ENCODE data around the gene ATAD3A.
"Not testable (repeated sequence)": the region's sequence is repeated elsewhere in the genome, so short reads cannot be mapped to it uniquely, and the experiment has no call there.

The ATAD3A gene

GRCh38 chr1:1540818-1541628 is 29.1 kb downstream of the ATAD3A start:
- DNase-seq, result no peak

- DNase-seq, result no peak
Measured at GRCh38 chr1:1541956-1542765, 30.2 kb downstream of the ATAD3A start.

DNA sequence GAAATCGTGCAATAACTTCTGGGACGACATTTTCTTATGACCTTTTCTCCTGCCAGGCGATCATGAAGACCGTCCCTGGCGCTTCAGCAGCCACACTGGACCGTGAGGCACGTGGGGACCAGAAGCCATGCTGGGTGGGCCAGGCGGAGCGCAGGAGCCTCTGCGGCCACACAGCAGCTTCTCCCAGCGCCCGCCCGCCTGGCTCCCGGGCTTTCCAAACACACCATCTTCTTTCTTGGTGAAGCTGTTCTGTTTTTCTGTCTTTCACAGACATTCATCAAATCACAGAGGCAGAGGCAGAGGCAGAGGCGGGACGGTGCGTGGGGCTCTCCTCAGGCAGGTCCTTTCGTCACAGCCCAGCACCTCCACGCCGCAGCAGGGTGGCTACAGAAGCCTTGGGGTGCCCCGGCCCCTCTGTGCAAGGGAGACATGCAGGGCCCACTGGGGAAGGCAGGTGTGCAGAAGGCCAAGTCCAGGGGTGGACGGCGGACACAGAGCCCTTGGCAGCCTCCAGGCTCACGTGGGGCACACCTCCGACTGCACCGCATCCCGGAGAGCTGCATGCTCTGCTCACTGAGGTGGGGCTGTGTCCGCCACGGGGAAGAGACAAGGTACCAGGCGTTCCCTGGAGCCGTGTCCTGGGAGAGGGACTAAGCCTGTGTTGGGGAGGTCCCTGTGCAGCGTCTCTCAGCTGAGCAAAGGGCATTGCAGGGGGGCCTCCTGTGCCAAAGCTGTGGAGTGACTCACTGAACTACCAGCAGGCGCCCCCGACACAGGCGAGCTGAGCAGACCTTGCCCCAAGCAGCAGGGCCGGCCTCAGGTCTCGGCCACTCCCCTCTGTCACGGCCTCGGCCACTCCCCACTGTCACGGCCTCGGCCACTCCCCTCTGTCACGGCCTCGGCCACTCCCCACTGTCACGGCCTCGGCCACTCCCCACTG is 31.1 kb downstream of the ATAD3A start:
- no peak for DNase-seq

DNA sequence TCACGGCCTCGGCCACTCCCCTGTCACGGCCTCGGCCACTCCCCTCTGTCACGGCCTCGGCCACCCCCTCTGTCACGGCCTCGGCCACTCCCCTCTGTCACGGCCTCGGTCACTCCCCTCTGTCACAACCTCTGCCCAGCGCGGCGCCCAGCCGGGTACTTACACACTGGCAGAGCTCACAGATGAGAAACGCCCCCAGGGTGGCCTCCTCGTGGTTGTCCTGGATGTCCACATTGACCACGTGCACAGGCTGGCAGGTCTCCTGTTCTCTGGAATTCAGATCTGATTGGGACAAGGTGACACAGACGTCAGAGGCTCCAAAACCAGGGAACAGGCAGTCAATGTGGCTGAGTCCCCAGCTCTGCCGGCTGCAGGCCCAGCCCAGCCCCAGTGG is 31.7 kb downstream of the ATAD3A start:
- DNase-seq, result no peak

- no peak for DNase-seq
Measured at GRCh38 chr1:1544544-1544943, 32.6 kb downstream of the ATAD3A start.

- DNase-seq, result no peak
Measured at GRCh38 chr1:1545946-1546737, 34.2 kb downstream of the ATAD3A start.

- no peak for DNase-seq
Measured at GRCh38 chr1:1547011-1547410, 35.0 kb downstream of the ATAD3A start.

GRCh38 chr1:1547476-1547875 is 35.5 kb downstream of the ATAD3A start:
- DNase-seq, result no peak

- no peak for DNase-seq
Measured at GRCh38 chr1:1548591-1548990, 36.6 kb downstream of the ATAD3A start.

GRCh38 chr1:1550087-1550486 is 38.1 kb downstream of the ATAD3A start:
- DNase-seq, result no peak

DNA sequence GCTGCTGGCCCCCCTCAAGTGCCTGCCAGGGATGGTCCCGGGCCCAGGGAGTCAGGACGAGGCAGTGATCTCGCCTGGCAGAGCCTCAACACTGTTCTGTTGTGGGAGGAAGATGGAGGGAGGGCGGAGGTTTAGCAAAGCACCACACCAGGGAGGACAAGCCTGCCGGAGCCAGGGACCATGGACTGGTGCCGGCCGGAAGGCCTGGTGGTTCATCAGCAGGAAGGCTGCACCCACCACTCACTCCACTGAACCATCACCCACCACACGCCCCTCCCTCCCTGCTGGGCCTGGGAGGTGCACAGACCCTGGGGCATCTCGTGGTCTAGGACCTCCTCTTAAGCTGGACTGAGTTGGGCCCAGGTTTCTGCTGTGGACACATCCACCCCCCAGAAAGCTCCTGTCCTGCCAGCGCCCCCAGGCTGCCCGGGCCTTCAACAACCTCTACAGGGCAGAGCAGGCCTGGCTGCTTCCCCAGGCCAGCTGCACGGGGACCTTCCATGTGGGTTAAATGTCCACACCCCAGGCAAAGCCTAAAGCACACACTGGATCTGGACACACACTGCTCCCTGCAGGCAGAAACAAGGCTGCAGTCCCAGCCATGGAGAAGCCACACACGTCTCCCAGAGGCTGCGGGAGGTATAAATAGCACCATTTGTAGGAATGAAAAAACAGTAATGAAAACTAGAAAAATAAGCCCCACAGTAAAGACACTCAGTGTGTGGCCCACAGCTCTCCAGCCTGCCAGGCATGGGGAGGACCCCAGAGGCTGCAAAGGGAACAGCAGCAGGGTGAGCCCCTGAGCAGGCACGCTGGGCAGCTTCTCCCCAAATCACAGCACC is 38.9 kb downstream of the ATAD3A start:
- no peak for DNase-seq

GRCh38 chr1:1551524-1552262 is 39.7 kb downstream of the ATAD3A start:
- no peak for DNase-seq

GRCh38 chr1:1552263-1552639 is 40.3 kb downstream of the ATAD3A start:
- DNase-seq, result no peak

DNA sequence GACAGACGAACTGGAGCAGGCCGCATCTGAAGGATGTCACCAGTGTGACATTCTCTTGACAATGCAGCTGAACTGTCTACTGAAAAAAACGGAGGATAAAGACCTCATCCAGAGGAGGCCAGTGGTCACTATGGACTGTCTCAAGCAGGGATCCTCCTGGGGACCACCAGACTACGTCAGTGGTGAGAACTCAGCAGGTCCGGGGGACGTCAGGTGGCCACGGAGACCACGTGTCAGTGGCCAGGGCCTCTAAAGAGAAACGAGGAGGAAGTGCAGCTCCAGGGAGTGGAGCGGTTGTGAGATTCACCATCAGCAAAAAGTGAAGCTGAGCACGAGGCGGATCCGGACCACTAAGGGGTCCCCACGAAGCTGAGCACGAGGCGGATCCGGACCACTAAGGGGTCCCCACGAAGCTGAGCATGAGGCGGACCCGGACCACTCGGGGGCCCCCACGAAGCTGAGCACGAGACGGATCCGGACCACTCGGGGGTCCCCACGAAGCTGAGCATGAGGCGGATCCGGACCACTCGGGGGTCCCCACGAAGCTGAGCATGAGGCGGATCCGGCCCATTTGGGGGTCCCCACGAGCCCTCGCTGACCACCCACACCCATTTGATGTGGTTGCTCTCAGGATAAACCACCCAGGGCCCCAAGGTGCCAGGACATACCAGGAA is 42.0 kb downstream of the ATAD3A start:
- DNase-seq, result no peak

GRCh38 chr1:1554550-1554925 is 42.6 kb downstream of the ATAD3A start:
- no peak for DNase-seq

DNA sequence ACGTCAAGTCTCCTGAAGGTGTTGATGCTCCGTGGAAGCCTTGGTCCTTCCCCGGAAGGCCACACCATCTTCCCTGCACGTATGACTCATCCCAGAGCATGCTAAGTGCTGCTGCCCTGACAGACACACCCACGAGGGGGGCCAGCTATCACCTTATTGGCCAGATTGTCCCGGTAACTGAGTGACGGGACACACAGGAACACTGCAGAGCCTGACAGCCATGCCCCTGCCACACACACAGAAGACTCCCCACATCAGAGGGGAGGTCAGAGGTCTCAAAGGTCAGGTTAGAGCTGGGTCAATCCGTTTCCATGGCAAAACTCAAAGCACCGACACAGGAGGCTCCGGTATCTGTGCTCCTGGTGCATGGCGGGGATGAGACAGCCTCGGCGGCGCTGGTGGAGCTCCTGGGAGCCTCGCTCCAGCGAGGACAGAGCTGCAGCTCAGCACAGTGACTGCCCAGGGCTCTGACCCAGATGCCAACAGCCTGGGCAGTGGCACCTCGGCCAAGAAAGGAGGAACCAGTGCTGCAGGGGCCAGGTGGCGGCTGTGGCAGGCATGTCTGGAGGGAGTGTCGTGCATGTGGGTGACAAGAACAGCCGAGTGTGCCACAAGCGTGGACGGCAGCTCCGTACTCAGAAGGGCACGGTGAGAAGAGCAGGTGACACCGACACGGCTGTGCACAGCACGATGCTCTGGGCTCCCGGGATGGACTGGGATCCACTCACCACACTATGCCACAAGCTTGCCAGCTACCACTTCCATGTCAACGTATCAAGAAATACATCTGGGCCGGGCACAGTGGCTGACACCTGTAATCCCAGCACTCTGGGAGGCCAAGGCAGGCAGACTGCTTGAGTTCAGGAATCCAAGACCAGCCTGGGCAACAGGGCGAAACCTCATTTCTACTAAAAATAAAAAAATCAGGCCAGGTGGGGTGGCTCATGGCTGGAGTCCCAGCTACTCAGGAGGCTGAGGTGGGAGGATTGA is 43.3 kb downstream of the ATAD3A start:
- DNase-seq, result no peak

- DNase-seq, result no peak
Measured at GRCh38 chr1:1556505-1556904, 44.5 kb downstream of the ATAD3A start.

DNA sequence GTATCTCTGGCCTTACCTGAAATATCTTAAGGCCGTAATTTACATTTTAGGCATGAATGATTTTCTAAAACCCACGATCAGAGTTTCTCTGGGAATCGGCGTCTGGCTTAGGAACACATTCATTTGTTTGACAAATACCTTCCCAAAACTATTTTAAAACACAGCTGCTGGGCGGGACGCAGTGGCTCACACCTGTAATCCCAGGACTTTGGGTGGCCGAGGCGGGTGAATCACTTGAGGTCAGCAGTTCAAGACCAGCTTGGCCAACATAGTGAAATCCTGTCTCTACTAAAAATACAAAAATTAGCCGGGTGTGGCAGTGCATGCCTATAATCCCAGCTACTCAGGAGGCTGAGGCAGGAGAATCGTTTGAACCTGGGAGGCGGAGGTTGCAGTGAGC is 45.0 kb downstream of the ATAD3A start:
- not testable (repeated sequence) for DNase-seq

DNA sequence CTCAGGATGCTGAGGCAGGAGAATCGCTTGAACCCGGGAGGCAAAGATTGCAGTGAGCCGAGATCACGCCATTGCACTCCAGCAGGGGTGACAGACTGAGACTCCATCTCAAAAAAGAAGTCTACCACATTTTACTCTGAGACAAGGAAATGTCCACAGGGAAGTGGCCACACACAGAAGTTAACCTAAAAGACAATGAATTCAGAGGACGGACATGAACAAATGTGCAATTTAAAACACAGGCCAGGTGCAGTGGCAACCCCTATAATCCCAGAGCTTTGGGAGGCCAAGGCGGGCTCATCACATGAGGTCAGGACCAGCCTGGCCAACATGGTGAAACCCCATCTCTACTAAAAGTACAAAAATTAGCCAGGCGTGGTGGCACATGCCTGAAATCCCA is 45.7 kb downstream of the ATAD3A start:
- DNase-seq, result not testable (repeated sequence)

Measured in effector CD4-positive, alpha-beta T cell (primary cell).